GM12865 (cell line): ENCODE measurements around the gene SNX19.

Source experiments
- DNase-seq: peaks from one replicate; pipeline ENCODE4 v3.0.0; 2010; ENCODE audit warnings: low read depth
- H3K4me3 ChIP-seq: 2 replicates; pipeline ENCODE4 v1.5.1; 2011; ENCODE audit warnings: mild to moderate bottlenecking, low read depth, low read length, control low read depth
- CTCF ChIP-seq: IDR thresholded peaks from 2 replicates; pipeline ENCODE4 v1.5.1; 2011; ENCODE audit warnings: low read length, control low read depth, low read depth, inconsistent platforms; ENCODE audit not compliant: insufficient read depth; ENCODE audit errors: missing control alignments

Gene SNX19

GRCh38 chr11:130874955-130875531 lies 41.2 kb downstream of the SNX19 start:
- TF ChIP-seq CTCF, result no peak
- H3K4me3 ChIP-seq, result no peak overlapping the region
- no peak for DNase-seq

GRCh38 chr11:130874396-130874795 lies 41.9 kb downstream of the SNX19 start:
- TF ChIP-seq CTCF, result no peak
- DNase-seq, result no peak
- H3K4me3 ChIP-seq, result no peak overlapping the region

- TF ChIP-seq CTCF, result no peak
- H3K4me3 ChIP-seq, result no peak overlapping the region
- DNase-seq, result no peak
Observed at GRCh38 chr11:130873761-130874160, 42.5 kb downstream of the SNX19 start.

GRCh38 chr11:130872981-130873380 lies 43.3 kb downstream of the SNX19 start:
- no peak for TF ChIP-seq CTCF
- H3K4me3 ChIP-seq, result no peak overlapping the region
- no peak for DNase-seq

DNA sequence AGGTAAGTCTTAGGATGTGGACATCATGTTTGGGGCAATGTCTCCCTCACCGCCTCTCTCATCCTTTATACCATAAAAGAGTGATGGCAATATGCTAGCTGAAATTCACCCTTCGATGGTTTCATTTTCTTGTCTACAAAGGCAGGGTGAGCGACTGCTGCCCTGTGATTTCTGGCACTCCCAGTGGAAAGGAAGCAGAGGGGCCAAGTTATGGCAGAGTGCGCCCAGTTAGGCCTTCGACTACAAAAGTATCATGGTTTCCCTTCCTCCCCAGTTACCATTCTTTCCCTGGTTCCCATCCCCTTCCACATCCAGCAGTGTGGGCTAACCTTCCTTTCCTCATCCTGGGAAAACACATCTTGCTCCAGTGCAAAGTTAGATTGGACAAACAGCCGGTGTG lies 43.8 kb downstream of the SNX19 start:
- no peak for DNase-seq
- TF ChIP-seq CTCF, result no peak
- no peak overlapping the region for H3K4me3 ChIP-seq

DNA sequence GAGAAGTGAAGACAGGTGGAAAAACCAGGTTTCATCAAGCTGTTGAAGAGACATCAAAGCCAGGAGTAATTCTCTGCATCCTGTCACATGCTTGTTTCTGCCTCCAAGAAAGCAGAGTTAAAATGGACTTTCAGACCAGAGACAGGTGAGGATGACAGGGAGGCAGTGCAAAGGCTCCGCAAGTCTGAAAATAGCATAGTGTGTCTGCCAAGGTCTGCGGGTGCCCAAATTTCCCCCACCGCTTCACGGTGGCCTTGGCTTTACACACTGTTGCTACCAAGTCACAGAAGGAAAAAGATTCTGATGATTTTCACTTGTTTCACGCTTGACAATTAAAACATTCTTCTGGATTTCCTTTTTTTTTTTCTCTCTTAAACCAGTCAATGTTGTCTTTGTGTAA lies 44.2 kb downstream of the SNX19 start:
- DNase-seq, result no peak
- H3K4me3 ChIP-seq, result no peak overlapping the region
- no peak for TF ChIP-seq CTCF

DNA sequence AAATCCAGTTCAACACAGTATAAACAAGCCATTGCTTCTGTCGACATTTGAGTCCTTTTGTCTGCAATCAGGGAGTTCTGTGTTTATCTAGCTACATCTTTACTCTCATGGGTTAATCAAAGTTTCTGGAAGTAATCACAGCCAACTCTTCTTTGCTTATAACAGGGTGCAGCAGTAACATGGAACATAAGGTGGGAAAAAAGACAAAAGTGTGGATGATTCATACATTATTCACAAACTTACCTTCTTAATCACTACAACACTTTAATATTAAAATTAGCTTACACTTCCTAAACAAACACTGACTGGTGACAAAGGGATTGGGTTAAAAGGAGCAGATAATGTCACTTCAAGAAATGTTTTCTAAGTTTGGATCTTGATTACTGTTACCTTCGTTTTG lies 44.7 kb downstream of the SNX19 start:
- no peak for TF ChIP-seq CTCF
- no peak overlapping the region for H3K4me3 ChIP-seq
- DNase-seq, result no peak
